B cell (primary cell): ENCODE results near the gene RSPH1. TPM values are rescaled to one million over a fixed set of nuclear protein-coding genes. Genes with fewer than 3 reads are reported as not detected.

Experiments used
- ATAC-seq: fragments of 200-7000 bp; cut with Tn5 transposase; one replicate; pipeline ENCODE4 v1.10.0; 2021; ENCODE audit warnings: low read depth, mild to moderate bottlenecking, moderate number of reproducible peaks, moderate library complexity
- CTCF ChIA-PET: fragments of 350-600 bp; sonication (Branson Sonifier 250); formaldehyde crosslinking; loops from one replicate; lab custom pipeline; 2021; ENCODE audit warnings: antibody characterized with exemption, inconsistent platforms; lab: Charles Lee
- POLR2A ChIA-PET: fragments of 350-600 bp; sonication (Branson Sonifier 250); formaldehyde crosslinking; loops from one replicate; lab custom pipeline; 2021; ENCODE audit warnings: antibody characterized with exemption; lab: Charles Lee
- DNase-seq: peaks from one replicate; pipeline ENCODE4 v3.0.0; 2013
- H2AFZ ChIP-seq: 2 replicates; pipeline ENCODE4 v1.6.1; 2012; ENCODE audit warnings: mild to moderate bottlenecking, low read depth, low read length; ENCODE audit not compliant: insufficient read depth, poor library complexity, severe bottlenecking
- H3K27ac ChIP-seq, 2 donors: 1 replicate in 1 of 2; 2 replicates in 1 of 2; pipeline ENCODE4 v1.5.1; 2012 to 2013; ENCODE audit warnings: low read length in 2 of 2, mild to moderate bottlenecking in 2 of 2, moderate library complexity in 1 of 2
- H3K27me3 ChIP-seq, 4 experiments: fragments of 200-600 bp in 1 of 4; sonication (generic) in 1 of 4; replicated peaks in 1 of 4; 1 replicate in 2 of 4; 2 replicates in 2 of 4; pipeline versions ENCODE4 v1.6.1 to v1.7.0; 2013 to 2016; ENCODE audit warnings: low read length in 3 of 4, mild to moderate bottlenecking in 2 of 4, mixed read lengths in 1 of 4, moderate library complexity in 1 of 4; ENCODE audit not compliant: insufficient read depth in 4 of 4, control insufficient read depth in 3 of 4; ENCODE audit errors: control extremely low read depth in 1 of 4
- H3K36me3 ChIP-seq, 2 experiments: replicated peaks in 1 of 2; 1 replicate in 1 of 2; 2 replicates in 1 of 2; pipeline versions ENCODE4 v1.6.1 to v1.7.1; 2013; ENCODE audit warnings: low read length in 1 of 2; ENCODE audit not compliant: insufficient read depth in 2 of 2, control insufficient read depth in 1 of 2; ENCODE audit errors: control extremely low read depth in 1 of 2, extremely low read depth in 1 of 2
- H3K4me1 ChIP-seq, 2 donors: fragments of 200-600 bp in 1 of 2; sonication (generic) in 1 of 2; 1 replicate in 1 of 2; 2 replicates in 1 of 2; pipeline versions ENCODE4 v1.5.1 to v1.6.1; 2013 to 2017; ENCODE audit warnings: low read length in 2 of 2; ENCODE audit not compliant: control insufficient read depth in 2 of 2, insufficient read depth in 2 of 2
- H3K4me2 ChIP-seq: replicated peaks from 2 replicates; pipeline ENCODE3; 2012; ENCODE audit warnings: mild to moderate bottlenecking, low read depth, low read length; ENCODE audit not compliant: poor library complexity, severe bottlenecking
- H3K4me3 ChIP-seq, 5 experiments: fragments of 200-600 bp in 1 of 5; sonication (generic) in 1 of 5; 1 replicate in 3 of 5; 2 replicates in 2 of 5; pipeline versions ENCODE4 v1.5.1 to v1.7.0; 2011 to 2016; ENCODE audit warnings: low read length in 4 of 5, mild to moderate bottlenecking in 4 of 5, low read depth in 2 of 5, control low read depth in 1 of 5, moderate library complexity in 1 of 5; ENCODE audit not compliant: insufficient read depth in 1 of 5; ENCODE audit errors: control extremely low read depth in 1 of 5, extremely low read depth in 1 of 5
- H3K79me2 ChIP-seq: fragments of 200-600 bp; sonication (generic); one replicate; pipeline ENCODE4 v1.6.0; 2016; ENCODE audit warnings: low read length; ENCODE audit not compliant: control insufficient read depth, insufficient read depth
- H3K9ac ChIP-seq: fragments of 200-600 bp; sonication (generic); 2 replicates; pipeline ENCODE4 v1.6.1; 2017; ENCODE audit warnings: mild to moderate bottlenecking, low read length, moderate library complexity
- H3K9me3 ChIP-seq, 3 donors: one replicate each; pipeline versions ENCODE4 v1.6.1 to v1.7.1; 2013; ENCODE audit warnings: low read length in 2 of 3; ENCODE audit not compliant: control insufficient read depth in 2 of 3, insufficient read depth in 1 of 3; ENCODE audit errors: control extremely low read depth in 1 of 3
- H4K20me1 ChIP-seq: 2 replicates; pipeline ENCODE4 v1.6.0; 2012; ENCODE audit warnings: mild to moderate bottlenecking, low read length; ENCODE audit not compliant: insufficient read depth, control insufficient read depth, poor library complexity, severe bottlenecking
- H3K27ac Mint-ChIP-seq: one replicate; pipeline ENCODE4 v1.8.0; 2021; ENCODE audit warnings: mixed read lengths
- H3K27me3 Mint-ChIP-seq: one replicate; pipeline ENCODE4 v1.8.0; 2021; ENCODE audit warnings: mixed read lengths
- H3K4me1 Mint-ChIP-seq: one replicate; pipeline ENCODE4 v1.8.0; 2021; ENCODE audit warnings: mixed read lengths
- H3K4me3 Mint-ChIP-seq: one replicate; pipeline ENCODE4 v1.8.0; 2021; ENCODE audit warnings: mixed read lengths
- H3K9me3 Mint-ChIP-seq: one replicate; pipeline ENCODE4 v1.8.0; 2022; ENCODE audit warnings: mixed read lengths; ENCODE audit not compliant: insufficient read depth
- CTCF ChIP-seq: fragments of 200-600 bp; IDR thresholded peaks from one replicate; pipeline ENCODE4 v1.8.0; 2022; ENCODE audit warnings: antibody characterized with exemption, mild to moderate bottlenecking
- EZH2 ChIP-seq: IDR thresholded peaks from 2 replicates; pipeline ENCODE4 v1.6.1; 2012; ENCODE audit warnings: borderline replicate concordance, low read depth, mild to moderate bottlenecking, moderate library complexity, low read length; ENCODE audit not compliant: insufficient read depth, poor library complexity, severe bottlenecking
- WGBS: methylation state at CpG from one replicate; pipeline ENCODE4 v1.1.5; 2013; ENCODE audit warnings: missing lambda C conversion rate; ENCODE audit not compliant: insufficient coverage; 5-methylcytosine and 5-hydroxymethylcytosine counted together
- intact Hi-C: fragments of 100-400 bp; cut with micrococcal nuclease; formaldehyde crosslinking; loops from one replicate; pipeline ENCODE4 v1.10.0; 2022
- polyA plus RNA-seq: library from polyadenylated mRNA; depleted of rRNA; stranded (reverse); fragments of >200 nt; gene quantifications from 2 replicates; pipeline ENCODE4 v1.2.3, GENCODE V29; 2012
- total RNA-seq, 2 donors: library from RNA; stranded (reverse); fragments of 120-200 nt in 1 of 2; gene quantifications; 1 replicate in 1 of 2; 2 replicates in 1 of 2; pipeline versions ENCODE4 v1.2.3 to v1.2.4, GENCODE V29; 2013 to 2022

Gene RSPH1
- total and polyA plus RNA-seq, 2 donors (not counting 1 experiment from before 2014, with no cell fraction given), result 0.10 to 0.64 TPM

- intact Hi-C loops, result no loop called here
- H3K4me1 Mint-ChIP-seq, result peaks cover 10% of the 10 kb centered on the region
- no peak overlapping the region for H3K4me3 Mint-ChIP-seq
- H4K20me1 ChIP-seq, result no peaks in the 10 kb centered on the region
- no peaks in the 10 kb centered on the region for H3K9me3 ChIP-seq
- 90% methylated on average over 7 of the region's 7 CpGs for WGBS
- POLR2A ChIA-PET, result no interaction called here
- no peaks in the 10 kb centered on the region for H3K9me3 Mint-ChIP-seq
- H3K27ac Mint-ChIP-seq, result no peak overlapping the region
- peaks cover 8% of the 10 kb centered on the region for H3K27me3 Mint-ChIP-seq
- no peak overlapping the region for H3K9ac ChIP-seq
- no peak overlapping the region for H3K4me2 ChIP-seq
- H3K79me2 ChIP-seq, result no peaks in the 10 kb centered on the region
- ATAC-seq (no peak), DNase-seq (no peak)
- CTCF ChIA-PET, result no interaction called here
- no peak overlapping the region for H3K4me3 ChIP-seq
- no peak overlapping the region for H3K27ac ChIP-seq
- peaks cover 0 to 6% of the 10 kb centered on the region in 2 donors for H3K4me1 ChIP-seq
- no peak for TF ChIP-seq EZH2
- TF ChIP-seq CTCF, result no peak
- H3K36me3 ChIP-seq, result no peaks in the 10 kb centered on the region
- no peak overlapping the region for H2AFZ ChIP-seq
- peaks cover 0 to 11% (median 0%) of the 10 kb centered on the region in 4 experiments for H3K27me3 ChIP-seq
Measured at GRCh38 chr21:42445311-42445710, 50.7 kb downstream of the RSPH1 start.

DNA sequence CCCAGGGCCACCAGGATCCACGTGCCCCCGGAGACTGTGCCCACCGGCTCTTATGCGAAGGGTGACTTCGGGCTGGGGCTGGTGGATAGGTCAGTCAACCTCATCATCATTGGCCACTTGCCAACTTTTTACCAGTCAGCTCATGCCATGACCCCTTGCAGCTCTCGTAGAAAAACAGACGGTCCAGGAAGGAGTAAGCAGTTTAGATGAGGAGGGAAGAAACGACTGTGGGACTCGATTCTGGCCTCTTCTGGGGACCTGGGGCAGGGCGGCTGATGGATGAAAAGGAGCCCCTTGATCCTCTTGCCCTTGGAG, 51.3 kb downstream of the RSPH1 start:
- Histone ChIP-seq H3K9ac (no peak overlapping the region), H3K9me3 (no peaks in the 10 kb centered on the region), H3K4me1 (peaks cover 0 to under 1% of the 10 kb centered on the region in 2 donors), H3K27me3 (peaks cover 0 to 11% (median 0%) of the 10 kb centered on the region in 4 experiments), H3K4me2 (no peak overlapping the region), H2AFZ (no peak overlapping the region), H3K36me3 (no peaks in the 10 kb centered on the region), H3K79me2 (no peaks in the 10 kb centered on the region), H4K20me1 (no peaks in the 10 kb centered on the region), H3K4me3 (no peak overlapping the region), H3K27ac (no peak overlapping the region)
- Mint-ChIP-seq H3K27ac (no peak overlapping the region), H3K4me1 (peaks cover 5% of the 10 kb centered on the region), H3K27me3 (peaks cover 8% of the 10 kb centered on the region), H3K4me3 (no peak overlapping the region), H3K9me3 (no peaks in the 10 kb centered on the region)
- DNase-seq (no peak), ATAC-seq (no peak)
- intact Hi-C loops, result no loop called here
- CTCF ChIA-PET, result no interaction called here
- TF ChIP-seq CTCF (no peak), EZH2 (no peak)
- POLR2A ChIA-PET, result no interaction called here
- 76% methylated on average over 5 of the region's 10 CpGs for WGBS
